Activated B cell treated with CpG ODN at 0.5 μM for 24 hours (primary cell): ENCODE data around the gene PRRG2. TPM values are rescaled to one million over a fixed set of nuclear protein-coding genes. Genes with fewer than 3 reads are reported as not detected.

ENCODE experiments used
- ATAC-seq: fragments of 200-7000 bp; cut with Tn5 transposase; one replicate; pipeline ENCODE4 v1.10.0; 2021; ENCODE audit warnings: low read depth, mild to moderate bottlenecking, moderate library complexity
- CTCF ChIA-PET: fragments of 350-600 bp; sonication (Branson Sonifier 250); formaldehyde crosslinking; loops from one replicate; lab custom pipeline; 2021; ENCODE audit warnings: antibody characterized with exemption; lab: Charles Lee
- POLR2A ChIA-PET: fragments of 350-600 bp; sonication (Branson Sonifier 250); formaldehyde crosslinking; loops from one replicate; lab custom pipeline; 2021; ENCODE audit warnings: antibody characterized with exemption; lab: Charles Lee
- DNase-seq: peaks from one replicate; pipeline ENCODE4 v3.0.0; 2022
- H3K27ac Mint-ChIP-seq: one replicate; pipeline ENCODE4 v1.8.0; 2020; ENCODE audit warnings: mixed read lengths
- H3K27me3 Mint-ChIP-seq: one replicate; pipeline ENCODE4 v1.8.0; 2021; ENCODE audit warnings: mixed read lengths
- H3K36me3 Mint-ChIP-seq: one replicate; pipeline ENCODE4 v1.8.0; 2021; ENCODE audit warnings: low read depth, mixed read lengths
- H3K4me1 Mint-ChIP-seq: one replicate; pipeline ENCODE4 v1.8.0; 2021; ENCODE audit warnings: mixed read lengths
- H3K4me3 Mint-ChIP-seq: one replicate; pipeline ENCODE4 v1.8.0; 2020; ENCODE audit warnings: mild to moderate bottlenecking, mixed read lengths
- H3K9me3 Mint-ChIP-seq: one replicate; pipeline ENCODE4 v1.8.0; 2020; ENCODE audit warnings: mixed read lengths
- CTCF ChIP-seq: fragments of 200-600 bp; IDR thresholded peaks from one replicate; pipeline ENCODE4 v1.8.0; 2022; ENCODE audit warnings: antibody characterized with exemption, mild to moderate bottlenecking
- intact Hi-C: fragments of 100-400 bp; cut with micrococcal nuclease; formaldehyde crosslinking; loops from one replicate; pipeline ENCODE4 v1.15.1; 2024
- total RNA-seq: library from RNA; stranded (reverse); gene quantifications from 2 replicates; pipeline ENCODE4 v1.2.3, GENCODE V29; 2022

PRRG2 gene
- total RNA-seq, 1 donor from 2014 or later: 1.8 TPM

- peaks cover 14% of the 10 kb centered on the region for H3K4me1 Mint-ChIP-seq
- H3K36me3 Mint-ChIP-seq: peaks cover 40% of the 10 kb centered on the region
- POLR2A ChIA-PET: interaction anchor here (1.1 kb wide), 1 partner anchor 9 kb away, joined by 6 read pairs; no protein-coding TSS in a partner anchor
- no peak for TF ChIP-seq CTCF
- CTCF ChIA-PET: interaction anchor here (1.3 kb wide), 1 partner anchor 16 kb away, joined by 5 read pairs; no protein-coding TSS in a partner anchor
- intact Hi-C loops: no loop called here
- ATAC-seq (no peak), DNase-seq (no peak)
- no peak overlapping the region for H3K4me3 Mint-ChIP-seq
- H3K27me3 Mint-ChIP-seq: no peaks in the 10 kb centered on the region
- no peak overlapping the region for H3K27ac Mint-ChIP-seq
- no peaks in the 10 kb centered on the region for H3K9me3 Mint-ChIP-seq
Observed at GRCh38 chr19:49553451-49554271, 27.5 kb upstream of the PRRG2 start.

GRCh38 chr19:49554701-49555181 lies 26.4 kb upstream of the PRRG2 start:
- peaks cover 51% of the 10 kb centered on the region for H3K36me3 Mint-ChIP-seq
- H3K4me1 Mint-ChIP-seq: peaks cover 17% of the 10 kb centered on the region
- POLR2A ChIA-PET: interaction anchor here (0.7 kb wide), 1 partner anchor 118 kb away, joined by 4 read pairs; no protein-coding TSS in a partner anchor
- no peak overlapping the region for H3K4me3 Mint-ChIP-seq
- no peaks in the 10 kb centered on the region for H3K9me3 Mint-ChIP-seq
- H3K27ac Mint-ChIP-seq: peak overlapping the region; percentile 8
- CTCF ChIA-PET: no interaction called here
- DNase-seq (no peak), ATAC-seq (no peak)
- intact Hi-C loops: no loop called here
- TF ChIP-seq CTCF: no peak
- no peaks in the 10 kb centered on the region for H3K27me3 Mint-ChIP-seq

GRCh38 chr19:49555600-49556411 lies 25.3 kb upstream of the PRRG2 start:
- TF ChIP-seq CTCF: no peak
- Mint-ChIP-seq H3K27me3 (no peaks in the 10 kb centered on the region), H3K9me3 (no peaks in the 10 kb centered on the region), H3K4me3 (no peak overlapping the region), H3K4me1 (peaks cover 28% of the 10 kb centered on the region), H3K36me3 (peaks cover 58% of the 10 kb centered on the region), H3K27ac (no peak overlapping the region)
- intact Hi-C loops: no loop called here
- ATAC-seq: peak; percentile 53
- DNase-seq: no peak
- POLR2A ChIA-PET: interaction anchor here (0.6 to 0.7 kb wide), 2 partner anchors 117 to 373 kb away, joined by 4 read pairs; partner anchors contain the start of gene ATF5
- CTCF ChIA-PET: no interaction called here

GRCh38 chr19:49556412-49557398 lies 24.4 kb upstream of the PRRG2 start:
- DNase-seq: no peak
- H3K4me1 Mint-ChIP-seq: peaks cover 36% of the 10 kb centered on the region
- POLR2A ChIA-PET: interaction anchor here (0.6 kb wide), 1 partner anchor 372 kb away, joined by 4 read pairs; the partner anchor contains the start of gene ATF5
- no peak for TF ChIP-seq CTCF
- CTCF ChIA-PET: interaction anchor here (1.0 kb wide), 1 partner anchor 9 kb away, joined by 3 read pairs; no protein-coding TSS in a partner anchor
- H3K9me3 Mint-ChIP-seq: no peaks in the 10 kb centered on the region
- H3K27ac Mint-ChIP-seq: no peak overlapping the region
- H3K27me3 Mint-ChIP-seq: no peaks in the 10 kb centered on the region
- intact Hi-C loops: no loop called here
- H3K36me3 Mint-ChIP-seq: peaks cover 58% of the 10 kb centered on the region
- H3K4me3 Mint-ChIP-seq: no peak overlapping the region
- no peak for ATAC-seq
